GM23338 (cell line): ENCODE data around the gene NID1. TPM values are rescaled to one million over a fixed set of nuclear protein-coding genes. Genes with fewer than 3 reads are reported as not detected.

Source experiments
- ATAC-seq: fragments of 200-7000 bp; cut with Tn5 transposase; 3 replicates; pipeline ENCODE4 v1.9.1; 2020
- DNase-seq: peaks from one replicate; pipeline ENCODE4 v3.0.0-alpha.2; 2015; ENCODE audit warnings: low spot score
- H2AFZ ChIP-seq: fragments of 200-600 bp; sonication (generic); 2 replicates; pipeline ENCODE4 v1.8.0; 2016; ENCODE audit warnings: antibody characterized with exemption, mild to moderate bottlenecking, moderate library complexity
- H3F3A ChIP-seq: fragments of 200-600 bp; sonication (generic); replicated peaks from 2 replicates; pipeline ENCODE4 v1.8.0; 2017; ENCODE audit warnings: antibody characterized with exemption, mixed run types, low read depth
- H3K27ac ChIP-seq: fragments of 200-600 bp; sonication (generic); 2 replicates; pipeline ENCODE4 v1.6.1; 2016; ENCODE audit warnings: low read depth
- H3K27me3 ChIP-seq: fragments of 200-600 bp; sonication (generic); 2 replicates; pipeline ENCODE4 v1.8.0; 2016; ENCODE audit warnings: mild to moderate bottlenecking, mixed run types, moderate library complexity; ENCODE audit not compliant: insufficient read depth
- H3K36me3 ChIP-seq: fragments of 200-600 bp; sonication (generic); 2 replicates; pipeline ENCODE4 v1.8.0; 2016; ENCODE audit warnings: mild to moderate bottlenecking; ENCODE audit not compliant: insufficient read depth
- H3K4me1 ChIP-seq: fragments of 200-600 bp; sonication (generic); 2 replicates; pipeline ENCODE4 v1.8.0; 2016; ENCODE audit warnings: mild to moderate bottlenecking, moderate library complexity; ENCODE audit not compliant: insufficient read depth
- H3K4me2 ChIP-seq: fragments of 200-600 bp; sonication (generic); 2 replicates; pipeline ENCODE4 v1.7.1; 2017; ENCODE audit warnings: mixed run types
- H3K4me3 ChIP-seq: fragments of 200-600 bp; sonication (generic); 2 replicates; pipeline ENCODE4 v1.6.1; 2016; ENCODE audit warnings: mixed run types
- H3K79me2 ChIP-seq: fragments of 200-600 bp; sonication (generic); replicated peaks from 2 replicates; pipeline ENCODE4 v1.8.0; 2017; ENCODE audit warnings: mild to moderate bottlenecking; ENCODE audit not compliant: insufficient read depth
- H3K9me2 ChIP-seq: fragments of 200-600 bp; sonication (generic); 2 replicates; pipeline ENCODE4 v1.8.0; 2017; ENCODE audit not compliant: insufficient read depth
- H4K20me1 ChIP-seq: fragments of 200-600 bp; sonication (generic); replicated peaks from 2 replicates; pipeline ENCODE4 v1.8.0; 2017; ENCODE audit warnings: mild to moderate bottlenecking; ENCODE audit not compliant: insufficient read depth
- H3K27ac Mint-ChIP-seq: 2 replicates; pipeline ENCODE4 v1.8.0; 2020; ENCODE audit warnings: inconsistent platforms, mild to moderate bottlenecking, moderate library complexity, mixed read lengths
- H3K27me3 Mint-ChIP-seq: 3 replicates; pipeline ENCODE4 v1.8.0; 2022; ENCODE audit warnings: low read depth, mild to moderate bottlenecking, moderate library complexity, mixed read lengths, inconsistent platforms; ENCODE audit not compliant: insufficient read depth, poor library complexity
- H3K36me3 Mint-ChIP-seq: 3 replicates; pipeline ENCODE4 v1.8.0; 2021; ENCODE audit warnings: low read depth, mild to moderate bottlenecking, inconsistent platforms, moderate library complexity, mixed read lengths
- H3K4me1 Mint-ChIP-seq: 3 replicates; pipeline ENCODE4 v1.8.0; 2020; ENCODE audit warnings: mild to moderate bottlenecking, inconsistent platforms, mixed read lengths
- H3K4me3 Mint-ChIP-seq: 3 replicates; pipeline ENCODE4 v1.8.0; 2021; ENCODE audit warnings: moderate library complexity, mild to moderate bottlenecking, inconsistent platforms, mixed read lengths
- H3K9me3 Mint-ChIP-seq: 3 replicates; pipeline ENCODE4 v1.8.0; 2020; ENCODE audit warnings: moderate library complexity, mild to moderate bottlenecking, inconsistent platforms, mixed read lengths
- CREB1 ChIP-seq: fragments of 250-450 bp; sonication (Bioruptor Pico); IDR thresholded peaks from 2 replicates; pipeline ENCODE4 v1.5.0; 2020; ENCODE audit warnings: low read depth, mild to moderate bottlenecking, moderate library complexity
- CTCF ChIP-seq, 2 experiments: fragments of 200-600 bp in 1 of 2; sonication (generic) in 1 of 2; conservative IDR thresholded peaks; 2 replicates each; pipeline versions ENCODE4 v1.5.1 to v1.6.1; 2016 to 2017; ENCODE audit warnings: antibody characterized with exemption in 2 of 2, low read depth in 2 of 2, mild to moderate bottlenecking in 2 of 2, moderate library complexity in 1 of 2
- ETS1 ChIP-seq: IDR thresholded peaks from 2 replicates; pipeline ENCODE4 v1.6.1; 2016; ENCODE audit warnings: antibody characterized with exemption
- EZH2 ChIP-seq: fragments of 200-600 bp; sonication (generic); IDR thresholded peaks from one replicate; pipeline ENCODE4 v1.8.0; 2017; ENCODE audit warnings: antibody characterized with exemption, mild to moderate bottlenecking, low read depth; ENCODE audit not compliant: unreplicated experiment
- EZH2phosphoT487 ChIP-seq: fragments of 200-600 bp; sonication (generic); IDR thresholded peaks from one replicate; pipeline ENCODE4 v1.8.1; 2018; ENCODE audit warnings: antibody characterized with exemption; ENCODE audit not compliant: unreplicated experiment
- JUNB ChIP-seq: IDR thresholded peaks from one replicate; pipeline ENCODE4 v1.6.1; 2016; ENCODE audit warnings: antibody characterized with exemption; ENCODE audit not compliant: unreplicated experiment
- NANOG ChIP-seq: IDR thresholded peaks from 2 replicates; pipeline ENCODE4 v1.6.1; 2016; ENCODE audit warnings: antibody characterized with exemption, borderline replicate concordance
- POLR2AphosphoS5 ChIP-seq: IDR thresholded peaks from 2 replicates; pipeline ENCODE4 v1.6.1; 2016; ENCODE audit warnings: antibody characterized with exemption, low read depth
- REST ChIP-seq: IDR thresholded peaks from one replicate; pipeline ENCODE4 v1.6.1; 2018; ENCODE audit warnings: antibody characterized with exemption; ENCODE audit not compliant: unreplicated experiment
- STAT1 ChIP-seq: IDR thresholded peaks from one replicate; pipeline ENCODE4 v1.6.1; 2016; ENCODE audit warnings: antibody characterized with exemption; ENCODE audit not compliant: unreplicated experiment
- ZNF114 ChIP-seq: fragments of 250-450 bp; sonication (Bioruptor Pico); IDR thresholded peaks from 2 replicates; pipeline ENCODE4 v1.5.0; 2020; ENCODE audit warnings: mild to moderate bottlenecking, moderate library complexity
- ZNF331 ChIP-seq: fragments of 250-450 bp; sonication (Bioruptor Pico); IDR thresholded peaks from 2 replicates; pipeline ENCODE4 v1.5.0; 2020; ENCODE audit warnings: low read depth, mild to moderate bottlenecking, moderate library complexity
- ZNF462 ChIP-seq: fragments of 250-450 bp; sonication (Bioruptor Pico); IDR thresholded peaks from 2 replicates; pipeline ENCODE4 v1.5.0; 2020; ENCODE audit warnings: mild to moderate bottlenecking, moderate library complexity
- polyA plus RNA-seq: library from polyadenylated mRNA; unstranded; fragments of >200 nt; fragmentation: Nextera tagmentation; extraction: Ambion mirVana; gene quantifications from 2 replicates; pipeline ENCODE4 v1.2.1, GENCODE V29; 2016
- total RNA-seq: library from RNA; depleted of rRNA; stranded (reverse); fragments of >200 nt; shearing (Covaris generic); gene quantifications from 2 replicates; pipeline ENCODE4 v1.2.3, GENCODE V29; 2014

The NID1 gene
- total and polyA plus RNA-seq, 2 experiments from 2014 or later, result 7.1 to 32.5 TPM

- Mint-ChIP-seq H3K9me3 (no peaks in the 10 kb centered on the region), H3K36me3 (no peaks in the 10 kb centered on the region), H3K27me3 (peaks cover 8% of the 10 kb centered on the region), H3K4me3 (0 out of 3 replicates have a peak overlapping the region, but pooled peaks have one; percentile 25), H3K27ac (no peak overlapping the region), H3K4me1 (peaks cover 9% of the 10 kb centered on the region)
- ATAC-seq (peak; percentile 88), DNase-seq (peak; percentile 61)
- Histone ChIP-seq H3K27ac (no peak overlapping the region), H3K36me3 (no peaks in the 10 kb centered on the region), H3K4me1 (no peaks in the 10 kb centered on the region), H3K79me2 (no peaks in the 10 kb centered on the region), H4K20me1 (no peaks in the 10 kb centered on the region), H3F3A (no peaks in the 10 kb centered on the region), H3K27me3 (no peaks in the 10 kb centered on the region), H3K9me2 (no peaks in the 10 kb centered on the region), H3K4me2 (peak overlapping the region; percentile 23), H2AFZ (peak overlapping the region; percentile 77), H3K4me3 (peak overlapping the region; percentile 17; the same call in 1 of the 2 replicates)
- TF ChIP-seq ZNF114 (CRISPR knock-in tag) (no peak), JUNB (no peak), STAT1 (no peak), EZH2phosphoT487 (no peak), EZH2 (no peak), ZNF462 (no peak), REST (no peak), CREB1 (no peak), POLR2AphosphoS5 (no peak), NANOG (no peak), CTCF (conservative IDR thresholded peaks at IDR 0.05; ENCODE audit: low read depth in 2 of 2) (no peak), ZNF331 (CRISPR knock-in tag) (no peak), ETS1 (no peak)
Observed at GRCh38 chr1:236103059-236103458, 38.2 kb upstream of the NID1 start.
